Activated CD8-positive, alpha-beta memory T cell treated with anti-CD3 and anti-CD28 coated beads, Interleukin-2, amount 10 ng/mL, durations not matched to agents 7 days and 5 days (primary cell): ENCODE measurements around the gene RAB3C. TPM values are rescaled to one million over a fixed set of nuclear protein-coding genes. Genes with fewer than 3 reads are reported as not detected.
"Not testable (repeated sequence)": the region's sequence is repeated elsewhere in the genome, so short reads cannot be mapped to it uniquely, and the experiment has no call there.

Source experiments
- ATAC-seq: fragments of 150-1000 bp; cut with Tn5 transposase; one replicate; pipeline ENCODE4 v1.10.0; 2021; ENCODE audit warnings: moderate library complexity
- CTCF ChIA-PET: fragments of 350-600 bp; sonication (Branson Sonifier 250); formaldehyde crosslinking; loops from one replicate; lab custom pipeline; 2021; ENCODE audit warnings: antibody characterized with exemption; lab: Charles Lee
- DNase-seq: peaks from one replicate; pipeline ENCODE4 v3.0.0-alpha.2; 2020
- H3K27ac Mint-ChIP-seq: one replicate; pipeline ENCODE4 v1.8.0; 2021; ENCODE audit warnings: mild to moderate bottlenecking, mixed read lengths
- H3K27me3 Mint-ChIP-seq: one replicate; pipeline ENCODE4 v1.8.0; 2021; ENCODE audit warnings: mixed read lengths
- H3K36me3 Mint-ChIP-seq: one replicate; pipeline ENCODE4 v1.8.0; 2021; ENCODE audit warnings: mild to moderate bottlenecking, mixed read lengths
- H3K4me1 Mint-ChIP-seq: one replicate; pipeline ENCODE4 v1.8.0; 2021; ENCODE audit warnings: mixed read lengths
- H3K4me3 Mint-ChIP-seq: one replicate; pipeline ENCODE4 v1.8.0; 2021; ENCODE audit warnings: mild to moderate bottlenecking, moderate library complexity, mixed read lengths
- H3K9me3 Mint-ChIP-seq: one replicate; pipeline ENCODE4 v1.8.0; 2022; ENCODE audit warnings: low read depth, mixed read lengths
- total RNA-seq, 2 experiments: library from RNA; stranded (reverse); gene quantifications; one replicate each; pipeline ENCODE4 v1.2.3, GENCODE V29; 2021

The RAB3C gene, protein sequence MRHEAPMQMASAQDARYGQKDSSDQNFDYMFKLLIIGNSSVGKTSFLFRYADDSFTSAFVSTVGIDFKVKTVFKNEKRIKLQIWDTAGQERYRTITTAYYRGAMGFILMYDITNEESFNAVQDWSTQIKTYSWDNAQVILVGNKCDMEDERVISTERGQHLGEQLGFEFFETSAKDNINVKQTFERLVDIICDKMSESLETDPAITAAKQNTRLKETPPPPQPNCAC
- not detected for total RNA-seq

DNA sequence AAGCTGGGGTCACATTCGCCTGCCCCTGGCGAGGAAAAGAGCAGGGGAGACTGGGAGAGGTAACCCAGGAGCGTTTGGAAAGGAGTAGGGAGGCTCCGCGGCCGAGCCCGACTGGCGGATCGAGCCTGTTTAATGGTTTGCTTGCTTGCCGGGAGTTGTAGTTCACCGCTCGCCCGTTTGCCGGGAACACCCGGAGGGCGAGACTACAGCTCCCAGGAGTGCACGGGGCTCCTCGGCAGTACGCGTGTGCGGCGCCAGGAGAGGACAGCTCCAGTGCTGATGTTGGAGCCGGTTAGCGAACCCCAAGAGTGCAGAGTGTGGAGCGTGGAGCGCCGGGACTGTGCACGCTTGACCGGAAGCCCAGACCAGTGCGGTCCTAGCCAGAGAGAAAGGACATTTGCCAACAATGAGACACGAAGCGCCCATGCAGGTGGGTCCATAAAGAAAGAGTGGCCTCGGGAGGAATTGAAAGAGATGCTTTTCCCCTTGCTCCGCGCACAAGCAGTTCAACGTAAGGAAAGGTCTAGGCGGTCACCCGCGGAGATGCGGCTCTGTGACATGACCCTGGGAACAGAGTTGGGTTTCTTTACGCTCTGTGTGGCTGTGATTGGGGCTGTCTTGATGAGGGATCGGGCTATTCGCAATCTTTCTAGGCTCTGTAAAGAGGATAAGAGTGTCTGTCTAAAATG, at the start of gene RAB3C:
RAB3C (plus strand) TSS at position 273 of the 689 bp plus-strand sequence; CDS start at position 407, 134 bp downstream.
- ATAC-seq (peak; percentile 100), DNase-seq (peak; percentile 75)
- peak within 1 kb of the TSS; percentile 64 for H3K4me3 Mint-ChIP-seq
- no peaks in the 10 kb centered on the region for H3K36me3 Mint-ChIP-seq
- CTCF ChIA-PET, result no interaction called here
- peaks cover 16% of the 10 kb centered on the region for H3K4me1 Mint-ChIP-seq
- peaks cover 44% of the 10 kb centered on the region for H3K27me3 Mint-ChIP-seq
- H3K9me3 Mint-ChIP-seq, result no peaks in the 10 kb centered on the region
- H3K27ac Mint-ChIP-seq, result no peak within 1 kb of the TSS

DNA sequence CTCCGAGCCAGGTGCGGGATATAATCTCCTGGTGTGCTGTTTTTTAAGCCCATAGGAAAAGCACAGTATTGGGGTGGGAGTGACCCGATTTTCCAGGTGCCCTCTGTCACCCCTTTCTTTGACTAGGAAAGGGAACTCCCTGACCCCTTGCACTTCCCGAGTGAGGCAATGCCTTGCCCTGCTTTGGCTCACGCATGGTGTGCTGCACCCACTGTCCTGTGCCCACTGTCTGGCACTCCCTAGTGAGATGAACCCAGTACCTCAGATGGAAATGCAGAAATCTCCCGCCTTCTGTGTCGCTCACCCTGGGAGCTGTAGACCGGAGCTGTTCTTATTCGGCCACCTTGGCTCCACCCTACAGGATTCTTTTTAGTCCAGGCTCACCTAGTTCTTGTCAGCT, 40.9 kb upstream of the RAB3C start:
- ATAC-seq, H3K4me3 Mint-ChIP-seq, H3K27me3 Mint-ChIP-seq, CTCF ChIA-PET, H3K9me3 Mint-ChIP-seq, H3K4me1 Mint-ChIP-seq, DNase-seq, H3K36me3 Mint-ChIP-seq, H3K27ac Mint-ChIP-seq: not testable (repeated sequence)

DNA sequence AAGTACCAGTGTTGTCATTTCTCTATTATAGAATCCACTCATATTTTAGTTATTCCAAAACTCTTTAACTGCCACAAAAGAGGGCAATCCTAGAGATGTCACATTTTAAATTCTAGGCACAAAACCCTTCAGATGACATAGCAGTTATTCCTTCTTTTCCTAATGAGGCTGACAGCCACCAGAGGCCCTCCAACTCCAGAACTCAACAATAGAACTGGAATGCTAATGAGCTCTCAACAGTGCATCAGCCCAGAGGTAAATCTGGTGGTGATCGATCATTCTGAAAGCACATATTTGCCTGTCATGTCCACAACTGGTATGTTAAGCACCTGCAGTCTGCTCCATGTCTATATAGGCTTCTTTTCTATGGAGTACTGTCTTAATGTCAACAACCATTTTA, 40.2 kb upstream of the RAB3C start:
- Mint-ChIP-seq H3K9me3 (no peaks in the 10 kb centered on the region), H3K27ac (no peak overlapping the region), H3K27me3 (no peaks in the 10 kb centered on the region), H3K36me3 (no peaks in the 10 kb centered on the region), H3K4me1 (peaks cover 2% of the 10 kb centered on the region), H3K4me3 (no peak overlapping the region)
- ATAC-seq (no peak), DNase-seq (no peak)
- CTCF ChIA-PET, result no interaction called here

DNA sequence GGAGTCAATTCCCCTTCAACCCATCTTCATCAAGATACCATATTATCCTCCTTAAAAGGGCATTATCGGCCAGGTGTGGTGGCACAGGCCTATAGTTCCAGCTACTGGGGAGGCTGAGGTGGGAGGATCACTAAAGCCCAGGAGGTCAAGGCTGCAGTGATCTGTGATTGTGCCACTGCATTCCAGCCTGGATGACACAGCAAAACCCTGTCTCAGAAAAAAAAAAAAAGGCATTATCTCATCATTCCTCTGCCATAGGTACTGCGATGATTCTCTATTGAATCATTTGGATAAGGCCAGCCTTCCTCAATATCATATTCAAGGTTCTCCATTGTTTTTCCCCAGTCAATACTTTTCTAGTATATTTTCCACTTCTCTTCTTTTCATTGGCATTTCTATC, 39.2 kb upstream of the RAB3C start:
- ATAC-seq (no peak), DNase-seq (no peak)
- H3K36me3 Mint-ChIP-seq, result no peaks in the 10 kb centered on the region
- H3K27me3 Mint-ChIP-seq, result no peaks in the 10 kb centered on the region
- H3K4me3 Mint-ChIP-seq, result no peak overlapping the region
- no peaks in the 10 kb centered on the region for H3K9me3 Mint-ChIP-seq
- H3K4me1 Mint-ChIP-seq, result peaks cover 2% of the 10 kb centered on the region
- CTCF ChIA-PET, result no interaction called here
- H3K27ac Mint-ChIP-seq, result no peak overlapping the region

DNA sequence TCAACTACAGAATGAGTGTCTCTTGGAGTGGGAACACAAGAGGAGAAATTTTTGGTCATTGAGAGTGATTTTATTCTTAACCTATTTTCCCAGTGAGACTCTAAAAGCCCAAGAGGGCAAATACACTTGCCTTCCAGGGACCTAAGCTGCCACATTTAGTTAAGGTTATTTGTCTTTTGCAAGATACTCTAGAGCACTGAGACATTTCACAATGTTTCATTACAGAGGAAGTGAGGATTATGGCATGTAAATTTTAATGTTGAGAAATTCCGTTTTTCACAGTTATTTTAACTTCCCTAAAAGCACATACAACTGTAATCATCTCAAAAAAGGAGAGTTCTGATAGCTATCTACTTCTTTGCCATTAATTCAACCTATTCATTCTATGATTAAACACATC, 38.7 kb upstream of the RAB3C start:
- no peaks in the 10 kb centered on the region for H3K9me3 Mint-ChIP-seq
- peaks cover 2% of the 10 kb centered on the region for H3K4me1 Mint-ChIP-seq
- no peaks in the 10 kb centered on the region for H3K27me3 Mint-ChIP-seq
- ATAC-seq, result no peak
- DNase-seq, result no peak
- no peak overlapping the region for H3K27ac Mint-ChIP-seq
- H3K36me3 Mint-ChIP-seq, result no peaks in the 10 kb centered on the region
- CTCF ChIA-PET, result interaction anchor here (1.4 kb wide), 1 partner anchor 43 kb away, joined by 3 read pairs; no protein-coding TSS in a partner anchor
- H3K4me3 Mint-ChIP-seq, result no peak overlapping the region

DNA sequence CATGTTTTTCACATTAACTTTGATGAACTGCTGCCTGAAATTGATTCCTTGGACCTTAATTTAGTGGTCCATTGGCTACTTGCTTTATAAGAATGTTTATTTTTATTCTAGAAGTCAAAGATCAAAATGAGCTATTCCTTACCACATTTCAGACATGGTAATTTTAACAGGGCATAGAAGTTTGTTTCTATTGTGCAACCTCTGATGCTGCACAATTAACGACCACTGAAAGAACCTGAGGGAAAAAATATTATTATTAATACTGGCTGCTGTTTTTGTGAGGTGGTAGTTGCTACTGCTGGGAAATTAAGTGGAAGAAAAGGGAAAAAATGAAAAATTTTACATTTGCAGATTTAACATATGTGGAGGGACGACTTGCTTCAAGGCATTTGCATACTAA, 37.9 kb upstream of the RAB3C start:
- Mint-ChIP-seq H3K36me3 (no peaks in the 10 kb centered on the region), H3K4me3 (no peak overlapping the region), H3K27me3 (no peaks in the 10 kb centered on the region), H3K4me1 (peaks cover 2% of the 10 kb centered on the region), H3K9me3 (no peaks in the 10 kb centered on the region), H3K27ac (no peak overlapping the region)
- CTCF ChIA-PET, result interaction anchor here (1.4 kb wide), 1 partner anchor 44 kb away, joined by 3 read pairs; no protein-coding TSS in a partner anchor
- DNase-seq (no peak), ATAC-seq (no peak)

DNA sequence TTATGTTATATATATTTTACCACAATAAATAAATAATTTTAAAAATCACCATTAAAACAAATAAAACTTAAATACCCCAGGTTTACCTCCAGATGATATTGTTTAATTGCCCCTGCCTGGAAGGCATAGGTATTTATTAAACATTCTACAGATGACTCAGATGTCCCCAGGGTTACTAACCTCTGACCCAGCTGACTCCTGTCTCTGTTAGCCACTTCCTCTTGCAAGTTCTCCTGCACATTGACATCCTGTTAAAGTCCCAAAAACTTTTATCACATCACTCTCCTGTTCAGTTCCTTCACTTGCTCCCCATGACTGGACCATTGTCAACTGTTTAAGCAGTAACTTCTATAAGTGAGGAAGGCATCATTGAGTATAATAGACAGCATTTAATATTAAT, 37.0 kb upstream of the RAB3C start:
- no peak for DNase-seq
- peaks cover 2% of the 10 kb centered on the region for H3K4me1 Mint-ChIP-seq
- no peak overlapping the region for H3K4me3 Mint-ChIP-seq
- no peaks in the 10 kb centered on the region for H3K36me3 Mint-ChIP-seq
- H3K27me3 Mint-ChIP-seq, result no peaks in the 10 kb centered on the region
- no peak for ATAC-seq
- no peaks in the 10 kb centered on the region for H3K9me3 Mint-ChIP-seq
- CTCF ChIA-PET, result no interaction called here
- H3K27ac Mint-ChIP-seq, result no peak overlapping the region

DNA sequence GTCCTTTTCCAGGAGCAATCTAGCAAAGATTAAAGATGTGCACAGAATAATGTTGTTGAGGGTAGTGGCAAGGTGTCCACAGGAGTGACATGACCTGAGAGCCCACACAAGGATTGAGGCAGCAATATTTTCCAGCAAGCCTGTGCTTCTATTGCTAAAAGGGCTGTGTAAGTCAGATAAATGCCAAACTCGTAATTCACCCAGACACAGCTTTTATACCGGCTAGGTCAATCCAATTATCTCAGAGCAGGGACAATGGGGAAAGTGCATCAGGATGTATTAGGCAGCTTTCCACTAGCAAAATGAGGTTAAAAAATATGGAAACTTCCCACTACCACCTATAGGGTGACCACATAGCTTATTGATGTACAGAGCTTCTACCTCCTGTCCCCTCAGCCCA, 34.8 kb upstream of the RAB3C start:
- Mint-ChIP-seq H3K27me3 (no peaks in the 10 kb centered on the region), H3K4me1 (peaks cover 2% of the 10 kb centered on the region), H3K4me3 (no peak overlapping the region), H3K9me3 (no peaks in the 10 kb centered on the region), H3K36me3 (no peaks in the 10 kb centered on the region), H3K27ac (no peak overlapping the region)
- CTCF ChIA-PET, result no interaction called here
- no peak for DNase-seq
- ATAC-seq, result no peak

DNA sequence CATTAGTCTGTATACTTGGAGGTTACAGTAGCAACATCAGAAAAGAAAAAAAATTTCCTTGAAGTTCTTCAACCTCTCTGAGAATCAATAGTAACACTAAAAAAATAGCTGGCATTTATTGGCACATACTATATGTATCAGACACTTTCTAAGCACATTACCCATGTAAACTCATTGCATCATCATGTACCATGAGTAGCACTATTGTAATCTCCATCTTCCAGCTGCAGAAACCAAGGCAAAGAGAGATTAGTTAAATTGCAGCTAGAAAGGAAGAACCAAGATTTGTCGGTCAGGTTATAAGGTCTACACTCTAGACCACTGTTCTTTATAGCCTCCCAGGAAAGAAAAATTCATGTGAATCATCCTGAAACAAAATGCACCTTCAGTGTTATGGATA, 31.4 kb upstream of the RAB3C start:
- CTCF ChIA-PET, result no interaction called here
- Mint-ChIP-seq H3K9me3 (no peaks in the 10 kb centered on the region), H3K36me3 (no peaks in the 10 kb centered on the region), H3K27ac (no peak overlapping the region), H3K4me3 (no peak overlapping the region), H3K4me1 (no peaks in the 10 kb centered on the region), H3K27me3 (no peaks in the 10 kb centered on the region)
- DNase-seq (no peak), ATAC-seq (no peak)

DNA sequence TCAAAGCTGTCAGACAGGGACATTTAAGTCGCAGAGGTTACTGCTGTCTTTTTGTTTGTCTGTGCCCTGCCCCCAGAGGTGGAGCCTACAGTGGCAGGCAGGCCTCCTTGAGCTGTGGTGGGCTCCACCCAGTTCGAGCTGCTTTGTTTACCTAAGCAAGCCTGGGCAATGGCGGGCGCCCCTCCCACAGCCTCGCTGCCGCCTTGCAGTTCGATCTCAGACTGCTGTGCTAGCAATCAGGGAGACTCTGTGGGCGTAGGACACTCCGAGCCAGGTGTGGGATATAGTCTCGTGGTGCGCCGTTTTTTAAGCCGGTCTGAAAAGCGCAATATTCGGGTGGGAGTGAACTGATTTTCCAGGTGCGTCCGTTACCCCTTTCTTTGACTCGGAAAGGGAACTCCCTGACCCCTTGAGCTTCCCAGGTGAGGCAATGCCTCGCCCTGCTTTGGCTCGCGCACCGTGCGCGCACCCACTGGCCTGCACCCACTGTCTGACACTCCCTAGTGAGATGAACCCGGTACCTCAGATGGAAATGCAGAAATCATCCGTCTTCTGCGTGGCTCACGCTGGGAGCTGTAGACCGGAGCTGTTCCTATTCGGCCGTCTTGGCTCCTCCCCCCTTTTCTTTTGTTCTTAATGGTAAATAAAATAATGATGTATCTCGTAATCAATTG, 25.1 kb upstream of the RAB3C start:
- H3K36me3 Mint-ChIP-seq, H3K27ac Mint-ChIP-seq, CTCF ChIA-PET, DNase-seq, H3K27me3 Mint-ChIP-seq, H3K4me3 Mint-ChIP-seq, H3K4me1 Mint-ChIP-seq, H3K9me3 Mint-ChIP-seq, ATAC-seq: not testable (repeated sequence)

DNA sequence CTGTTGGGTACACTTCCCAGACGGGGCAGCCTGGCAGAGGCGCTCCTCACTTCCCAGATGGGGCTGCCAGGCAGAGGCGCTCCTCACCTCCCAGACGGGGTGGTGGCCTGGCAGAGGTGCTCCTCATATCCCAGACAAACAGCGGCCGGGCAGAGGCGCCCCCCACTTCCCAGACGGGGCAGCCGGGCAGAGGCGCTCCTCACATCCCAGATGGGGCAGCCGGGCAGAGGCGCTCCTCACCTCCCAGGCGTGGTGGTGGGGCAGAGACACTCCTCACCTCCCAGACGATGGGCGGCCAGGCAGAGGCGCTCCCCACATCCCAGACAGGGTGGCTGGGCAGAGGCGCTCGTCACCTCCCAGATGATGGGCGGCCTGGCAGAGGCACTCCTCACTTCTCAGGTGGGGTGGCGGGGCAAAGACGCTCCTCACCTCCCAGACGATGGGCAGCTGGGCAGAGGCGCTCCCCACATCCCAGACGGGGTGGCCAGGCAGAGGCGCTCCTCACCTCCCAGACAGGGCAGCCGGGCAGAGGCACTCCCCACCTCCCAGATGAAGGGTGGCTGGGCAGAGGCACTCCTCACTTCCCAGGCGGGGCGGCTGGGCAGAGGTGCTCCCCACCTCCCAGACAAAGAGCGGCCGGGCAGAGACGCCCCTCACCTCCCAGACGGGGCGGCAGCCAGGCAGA, 19.7 kb upstream of the RAB3C start:
- H3K36me3 Mint-ChIP-seq, H3K27ac Mint-ChIP-seq, H3K4me3 Mint-ChIP-seq, CTCF ChIA-PET, DNase-seq, H3K9me3 Mint-ChIP-seq, H3K4me1 Mint-ChIP-seq, H3K27me3 Mint-ChIP-seq, ATAC-seq: not testable (repeated sequence)

DNA sequence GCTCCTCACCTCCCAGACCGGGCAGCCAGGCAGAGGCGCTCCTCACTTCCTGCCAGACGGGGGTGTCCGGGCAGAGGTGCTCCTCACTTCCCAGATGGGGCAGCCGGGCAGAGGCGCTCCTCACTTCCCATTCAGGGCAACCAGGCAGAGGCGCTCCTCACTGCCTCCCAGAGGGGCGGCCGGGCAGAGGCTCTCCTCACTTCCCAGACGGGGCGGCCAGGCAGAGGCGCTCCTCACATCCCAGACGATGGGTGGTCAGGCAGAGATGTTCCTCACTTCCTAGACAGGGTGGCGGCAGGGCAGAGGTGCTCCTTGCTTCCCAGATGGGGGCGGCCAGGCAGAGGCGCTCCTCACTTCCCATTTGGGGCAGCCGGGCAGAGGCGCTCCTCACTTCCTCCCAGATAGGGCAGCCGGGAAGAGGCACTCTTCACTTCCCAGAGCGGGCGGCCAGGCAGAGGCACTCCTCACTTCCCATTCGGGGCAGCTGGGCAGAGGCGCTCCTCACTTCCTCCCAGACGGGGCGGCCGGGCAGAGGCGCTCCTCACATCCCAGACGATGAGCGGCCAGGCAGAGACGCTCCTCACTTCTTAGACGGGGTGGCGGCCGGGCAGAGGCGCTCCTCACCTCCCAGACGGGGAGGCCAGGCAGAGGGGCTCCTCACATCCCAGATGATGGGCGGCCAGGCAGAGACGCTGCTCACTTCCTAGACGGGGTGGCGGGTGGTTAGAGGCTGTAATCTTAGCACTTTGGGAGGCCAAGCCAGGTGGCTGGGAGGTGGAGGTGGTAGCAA, 18.6 kb upstream of the RAB3C start:
- H3K9me3 Mint-ChIP-seq, H3K27me3 Mint-ChIP-seq, H3K4me3 Mint-ChIP-seq, DNase-seq, CTCF ChIA-PET, ATAC-seq, H3K27ac Mint-ChIP-seq, H3K4me1 Mint-ChIP-seq, H3K36me3 Mint-ChIP-seq: not testable (repeated sequence)

DNA sequence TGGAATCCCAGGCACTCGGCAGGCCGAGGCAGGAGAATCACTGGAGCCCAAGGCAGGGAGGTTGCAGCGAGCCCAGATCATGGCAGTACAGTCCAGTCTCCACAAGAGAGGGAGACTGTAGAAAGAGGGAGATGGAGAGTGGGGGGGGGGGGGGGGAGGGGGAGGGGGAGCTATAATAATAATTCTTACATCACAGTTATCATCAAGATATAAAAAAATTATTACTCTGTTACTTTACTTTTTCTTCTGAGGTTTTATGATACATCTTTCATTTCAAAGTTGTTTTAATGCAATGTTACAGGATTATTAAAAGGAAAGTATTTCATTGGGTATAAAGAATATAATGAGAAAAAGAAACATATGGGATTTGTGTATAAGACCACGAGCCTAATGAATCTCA, 17.8 kb upstream of the RAB3C start:
- no peak for ATAC-seq
- CTCF ChIA-PET, result no interaction called here

More for the DNA sequence above, 17.8 kb upstream of the RAB3C start:
- no peaks in the 10 kb centered on the region for H3K4me1 Mint-ChIP-seq
- no peaks in the 10 kb centered on the region for H3K27me3 Mint-ChIP-seq
- H3K27ac Mint-ChIP-seq, result no peak overlapping the region
- no peak for DNase-seq
- H3K4me3 Mint-ChIP-seq, result no peak overlapping the region
- no peaks in the 10 kb centered on the region for H3K36me3 Mint-ChIP-seq
- H3K9me3 Mint-ChIP-seq, result peaks cover 2% of the 10 kb centered on the region
